ENCODE results near the gene NDUFV2.
A peak's percentile ranks its signal among the peaks of the same experiment; 100 is the strongest.
"Not testable (repeated sequence)": the region's sequence is repeated elsewhere in the genome, so short reads cannot be mapped to it uniquely, and the experiment has no call there.

NDUFV2 gene

GRCh38 chr18:9090578-9090977 lies 11.9 kb upstream of the NDUFV2 start:
- no peak for DNase-seq (ENCODE audit: low read depth in 4 of 4, low spot score in 1 of 4)

GRCh38 chr18:9091066-9091476 lies 11.4 kb upstream of the NDUFV2 start:
- no peak for DNase-seq (ENCODE audit: low read depth in 4 of 4, low spot score in 1 of 4)

GRCh38 chr18:9092665-9093064 lies 9.8 kb upstream of the NDUFV2 start:
- no peak for DNase-seq (ENCODE audit: low read depth in 4 of 4, low spot score in 1 of 4)

- not testable (repeated sequence) for DNase-seq (ENCODE audit: low read depth in 4 of 4, low spot score in 1 of 4)
These were observed 9.4 kb upstream of the NDUFV2 start for GRCh38 chr18:9093109-9093508.

DNA sequence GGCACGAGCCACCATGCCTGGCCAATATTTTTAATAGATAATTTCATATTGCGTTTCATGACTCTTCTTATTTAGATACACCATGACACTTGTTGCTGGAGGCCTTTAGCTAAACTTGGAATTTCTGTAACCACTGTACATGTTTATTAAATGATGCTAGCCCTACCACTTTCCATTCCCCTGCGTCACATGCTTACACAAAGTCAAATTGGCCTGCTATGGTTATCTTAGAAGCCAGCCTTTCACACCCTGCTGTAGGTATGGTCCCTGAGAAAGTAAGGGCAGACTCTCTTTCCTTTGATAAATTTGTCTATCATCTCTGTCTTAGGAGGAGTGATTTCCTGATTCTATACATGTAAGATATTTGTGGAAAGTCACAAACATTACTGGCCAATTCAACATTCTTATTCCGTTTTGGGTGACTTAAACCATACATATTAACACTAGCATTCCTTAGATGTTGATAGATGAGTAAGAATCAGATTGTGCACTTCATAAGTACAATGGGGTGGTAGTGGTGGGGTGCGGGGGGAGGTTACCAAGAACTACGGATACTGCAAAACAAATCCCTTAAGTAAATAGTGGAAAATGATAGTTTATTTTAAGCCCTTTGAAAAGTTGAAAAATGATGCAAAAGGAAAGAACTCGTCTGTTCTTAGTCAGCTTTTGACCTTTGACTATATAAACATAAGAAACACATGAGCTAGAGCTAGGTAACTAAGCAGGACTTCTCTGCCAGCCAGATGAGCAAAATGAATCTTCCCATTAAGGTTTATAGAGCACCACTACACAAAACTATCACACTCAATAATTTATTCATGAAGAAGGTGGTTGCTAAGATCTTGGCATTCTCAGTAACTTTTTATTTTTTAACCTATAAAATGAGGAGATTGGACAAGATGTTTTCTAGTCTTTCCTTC lies 7.9 kb upstream of the NDUFV2 start:
- DNase-seq (ENCODE audit: low read depth in 4 of 4, low spot score in 1 of 4): peak in 1 of 4 experiments; percentile 50

DNA sequence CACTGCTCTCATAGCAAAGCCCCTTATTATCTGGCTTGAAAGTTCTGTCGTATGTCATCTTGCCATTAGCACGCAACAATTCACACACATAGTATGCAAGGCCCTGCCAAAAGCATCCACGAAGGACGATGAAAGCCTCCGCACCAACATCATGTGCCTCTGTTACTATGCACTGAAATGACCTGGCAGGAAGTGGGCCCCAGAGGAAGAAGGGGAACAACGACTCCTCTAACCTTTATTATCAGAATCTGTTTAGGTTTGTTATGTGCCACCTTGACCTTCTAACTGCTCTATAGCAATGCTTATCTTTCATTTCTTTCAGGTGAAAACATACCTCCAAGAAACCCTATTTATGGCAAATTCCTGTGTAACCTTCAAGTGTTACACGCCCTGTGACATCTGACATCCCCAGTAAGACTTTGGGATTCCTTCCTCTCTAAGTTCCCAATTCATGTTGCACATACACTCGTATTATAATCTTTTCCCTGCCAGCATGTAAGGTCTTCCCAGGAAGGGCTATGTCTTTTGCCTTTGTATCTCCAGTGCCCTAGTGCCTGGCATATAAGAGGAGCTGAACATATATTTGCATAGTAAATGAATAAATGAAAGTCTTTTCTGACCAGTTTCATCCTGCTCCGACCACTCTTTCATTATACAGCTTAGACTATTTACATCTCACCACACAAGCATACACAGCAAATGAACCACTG lies 7.0 kb upstream of the NDUFV2 start:
- DNase-seq (ENCODE audit: low read depth in 4 of 4, low spot score in 1 of 4): peak in 1 of 4 experiments; percentile 37

GRCh38 chr18:9096007-9096371 lies 6.5 kb upstream of the NDUFV2 start:
- DNase-seq (ENCODE audit: low read depth in 4 of 4, low spot score in 1 of 4): no peak

- DNase-seq (ENCODE audit: low read depth in 4 of 4, low spot score in 1 of 4): no peak
These were observed 5.8 kb upstream of the NDUFV2 start for GRCh38 chr18:9096685-9097084.

DNA sequence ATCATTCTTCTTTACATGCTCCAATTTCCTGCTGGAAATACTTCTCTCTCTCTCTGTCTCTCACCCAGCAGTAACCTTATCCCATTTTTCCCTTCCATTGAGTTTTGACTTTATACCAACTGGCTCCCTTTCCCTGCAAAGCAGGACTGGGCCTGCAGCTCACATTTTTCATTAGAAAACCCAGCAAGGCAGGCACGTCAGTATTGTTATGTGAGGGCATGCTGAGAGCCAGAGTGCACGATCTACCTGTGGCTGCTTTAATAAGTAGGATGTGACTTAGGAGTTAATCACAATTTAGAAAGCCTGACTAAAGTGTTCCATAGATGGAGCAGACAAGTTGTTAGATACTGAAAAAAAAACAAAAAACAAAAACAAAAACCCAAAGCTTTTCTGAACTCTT lies 5.2 kb upstream of the NDUFV2 start:
- DNase-seq (ENCODE audit: low read depth in 4 of 4, low spot score in 1 of 4): no peak

GRCh38 chr18:9100796-9101195 lies 1.7 kb upstream of the NDUFV2 start:
- DNase-seq (ENCODE audit: low read depth in 4 of 4, low spot score in 1 of 4): no peak

DNA sequence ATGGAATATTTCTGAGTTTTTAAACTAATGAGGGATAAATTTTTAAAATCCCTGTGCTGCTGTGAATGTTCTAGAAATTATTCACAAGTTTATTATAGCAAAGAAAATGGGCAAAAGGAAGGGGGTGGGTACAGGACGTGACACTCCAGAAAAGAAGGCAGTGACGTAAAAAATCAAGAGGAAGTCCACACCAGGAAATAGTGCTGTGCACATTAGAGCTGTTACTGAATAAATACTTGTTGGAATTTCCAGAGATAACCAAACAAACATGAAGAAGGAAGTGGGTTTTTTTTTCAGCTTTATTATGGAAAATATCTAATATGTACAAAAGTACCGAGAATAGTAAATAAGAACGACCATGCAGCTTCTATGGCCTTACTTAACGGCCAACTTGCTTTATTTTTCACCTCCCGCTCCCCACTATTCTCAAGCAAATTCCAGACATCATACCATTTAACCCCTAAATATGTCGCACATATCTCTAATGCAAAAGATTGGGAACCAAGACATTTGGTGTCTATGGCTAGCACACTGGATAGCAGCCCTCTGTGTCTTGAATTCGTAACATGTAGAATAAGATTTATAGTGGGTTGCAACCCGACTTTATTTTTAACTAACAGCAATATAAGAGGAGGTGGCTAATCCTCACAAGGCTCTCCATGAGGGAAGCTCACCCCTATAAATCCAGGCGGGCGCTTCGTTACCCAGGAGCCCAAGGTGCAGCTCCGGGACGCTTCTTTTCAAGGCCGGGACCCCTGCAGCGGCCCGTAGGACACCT lies 580 bp upstream of the NDUFV2 start:
- no peak for DNase-seq (ENCODE audit: low read depth in 4 of 4, low spot score in 1 of 4)

DNA sequence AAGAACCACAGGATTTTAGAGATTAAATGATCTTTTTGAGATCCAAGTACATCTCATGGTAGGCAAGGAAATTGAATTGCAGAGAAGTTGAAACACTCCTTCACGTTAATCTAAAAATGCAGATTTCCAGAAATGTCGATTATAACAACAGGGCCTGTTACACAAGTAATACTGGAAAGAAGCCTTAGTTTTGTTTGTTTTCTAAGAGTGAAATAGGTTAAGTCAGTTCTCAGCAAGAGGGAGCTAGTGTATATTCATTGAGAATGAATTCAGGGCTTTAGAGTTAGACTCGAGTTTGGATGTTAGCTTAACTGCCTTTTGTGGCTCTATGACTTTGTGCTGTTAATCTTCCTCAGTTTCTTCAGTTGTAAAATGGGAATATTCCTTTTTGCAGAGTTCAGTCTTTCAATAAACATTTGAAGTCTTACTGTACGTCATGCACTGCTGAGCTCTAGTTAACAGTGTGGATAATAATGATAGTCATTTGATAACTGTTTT lies 926 bp downstream of the NDUFV2 start:
- DNase-seq (ENCODE audit: low read depth in 4 of 4, low spot score in 1 of 4): no peak

DNA sequence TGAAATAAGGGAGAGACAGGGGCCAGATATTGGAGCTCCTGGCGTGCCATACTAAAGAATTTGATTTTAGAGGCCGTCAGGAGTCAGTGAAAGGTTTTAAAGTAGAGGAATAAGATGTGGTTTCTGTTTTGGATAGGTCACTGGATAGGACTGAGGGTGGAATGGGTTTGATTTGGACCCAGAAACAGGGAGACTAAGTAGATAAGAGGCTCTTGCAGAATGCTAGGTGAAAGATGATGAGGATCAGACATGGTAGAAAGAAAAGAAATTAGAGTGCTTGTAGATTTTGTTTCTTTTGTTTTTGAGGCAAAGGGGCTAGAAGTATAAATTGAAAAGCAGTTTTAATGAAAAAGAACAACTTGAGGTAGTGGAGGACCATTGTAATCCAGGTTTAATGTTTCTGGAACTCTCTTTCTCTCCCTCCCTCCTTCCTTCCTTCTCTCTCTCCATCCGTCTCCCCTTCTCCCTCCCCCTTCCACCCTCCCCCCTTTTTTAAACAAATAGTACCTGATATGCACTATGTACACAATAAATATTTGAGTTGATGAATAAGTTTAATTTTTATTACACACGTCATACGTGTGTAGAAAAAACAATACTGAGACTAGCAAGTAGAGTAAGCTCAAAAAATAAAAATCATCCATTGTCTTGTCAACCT lies 1.9 kb downstream of the NDUFV2 start:
- no peak for DNase-seq (ENCODE audit: low read depth in 4 of 4, low spot score in 1 of 4)

DNA sequence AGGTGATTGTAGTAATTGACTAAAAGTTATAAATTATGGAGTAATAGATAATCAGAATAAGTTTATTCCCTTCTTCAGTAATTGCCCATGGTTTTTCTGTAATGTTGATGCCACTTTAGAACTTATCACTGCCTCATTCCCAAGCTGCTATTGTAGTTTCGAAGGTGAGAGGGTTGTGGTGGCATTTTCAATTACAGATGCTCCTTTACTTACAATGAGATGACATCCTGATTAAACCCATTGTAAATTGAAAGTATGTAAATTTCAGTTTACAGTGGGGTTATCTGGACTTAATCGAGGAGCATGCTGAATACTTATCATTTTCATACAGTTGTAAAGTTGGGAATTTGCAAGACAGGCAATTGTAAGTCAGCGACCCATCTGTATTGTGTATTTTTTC lies 2.9 kb downstream of the NDUFV2 start:
- DNase-seq (ENCODE audit: low read depth in 4 of 4, low spot score in 1 of 4): no peak

- no peak for DNase-seq (ENCODE audit: low read depth in 4 of 4, low spot score in 1 of 4)
These were observed 3.6 kb downstream of the NDUFV2 start for GRCh38 chr18:9106094-9106493.

GRCh38 chr18:9106800-9107584 lies 4.5 kb downstream of the NDUFV2 start:
- no peak for DNase-seq (ENCODE audit: low read depth in 4 of 4, low spot score in 1 of 4)

- DNase-seq (ENCODE audit: low read depth in 4 of 4, low spot score in 1 of 4): no peak
These were observed 6.4 kb downstream of the NDUFV2 start for GRCh38 chr18:9108911-9109310.

DNA sequence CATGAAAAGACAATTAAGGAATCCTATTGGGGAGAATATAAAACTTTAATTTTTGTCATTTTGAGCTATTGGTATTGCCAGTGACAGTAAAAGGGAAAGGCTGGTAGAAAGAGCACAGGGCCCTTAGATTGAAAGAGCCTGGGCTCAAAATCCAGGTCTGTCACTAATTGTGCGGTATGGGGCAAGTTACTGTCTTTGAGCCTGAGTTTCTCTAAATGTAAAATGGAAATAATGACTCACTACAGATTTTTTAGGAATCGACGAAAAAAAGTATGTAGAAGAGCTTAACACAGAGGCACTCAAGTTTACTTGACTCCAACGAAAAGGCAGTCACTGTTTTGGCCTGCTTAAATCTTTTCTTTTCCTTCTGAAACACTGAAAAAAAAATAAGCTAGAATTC lies 7.0 kb downstream of the NDUFV2 start:
- no peak for DNase-seq (ENCODE audit: low read depth in 4 of 4, low spot score in 1 of 4)

DNA sequence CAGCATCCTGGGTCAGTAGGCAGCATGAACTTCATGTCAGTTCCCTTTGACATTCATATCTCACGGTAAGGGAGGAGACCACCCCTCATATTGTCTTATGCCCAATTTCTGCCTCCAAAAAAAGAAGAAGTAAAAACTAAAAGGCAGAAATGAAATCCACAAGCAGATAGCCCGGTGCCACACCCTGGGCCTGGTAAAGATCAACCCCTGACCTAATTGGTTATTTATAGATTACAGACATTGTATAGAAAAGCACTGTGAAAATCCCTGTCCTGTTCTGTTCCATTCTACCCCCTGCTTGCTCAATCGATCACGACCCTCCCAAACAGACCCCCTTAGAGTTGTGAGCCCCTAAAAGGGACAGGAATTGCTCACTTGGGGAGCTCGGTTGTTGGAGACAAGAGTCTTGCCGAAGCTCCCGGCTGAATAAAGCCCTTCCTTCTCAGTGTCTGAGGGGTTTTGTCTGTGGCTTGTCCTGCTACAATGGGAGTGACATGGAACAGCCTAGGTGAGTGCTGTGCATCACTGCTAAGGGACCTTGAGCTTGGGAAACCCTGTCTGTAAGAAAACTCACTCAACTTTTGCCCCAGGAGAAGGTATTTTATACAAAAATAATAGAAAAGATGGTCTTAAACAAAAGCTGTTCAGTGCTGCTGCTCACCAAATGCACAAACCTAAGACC lies 11.1 kb downstream of the NDUFV2 start:
- DNase-seq (ENCODE audit: low read depth in 4 of 4, low spot score in 1 of 4): no peak

GRCh38 chr18:9115984-9116383 lies 13.5 kb downstream of the NDUFV2 start:
- DNase-seq (ENCODE audit: low read depth in 4 of 4, low spot score in 1 of 4): no peak

All from stimulated activated CD4-positive, alpha-beta T cell treated with anti-CD3 and anti-CD28 coated beads, Interleukin-1b, Interleukin-23, amount 100 ng/mL, for 24 hours (primary cell).